Inferior parietal cortex (tissue), 1 donor: ENCODE results near the gene TEX35.
"Not testable (repeated sequence)": the region's sequence is repeated elsewhere in the genome, so short reads cannot be mapped to it uniquely, and the experiment has no call there.

Experiments used
- DNase-seq: peaks from one replicate; pipeline ENCODE4 v3.0.0-alpha.2; 2016; ENCODE audit errors: extremely low spot score

Gene TEX35

GRCh38 chr1:178541379-178541778 lies 28.5 kb downstream of the TEX35 start:
- DNase-seq = no peak

GRCh38 chr1:178541829-178542553 lies 29.1 kb downstream of the TEX35 start:
- DNase-seq = no peak

- peak; percentile 88 for DNase-seq
Observed at GRCh38 chr1:178542554-178543289, 29.8 kb downstream of the TEX35 start.

GRCh38 chr1:178543290-178543607 lies 30.3 kb downstream of the TEX35 start:
- DNase-seq = no peak

GRCh38 chr1:178544531-178544930 lies 31.6 kb downstream of the TEX35 start:
- no peak for DNase-seq

- no peak for DNase-seq
Observed at GRCh38 chr1:178548108-178548507, 35.2 kb downstream of the TEX35 start.

GRCh38 chr1:178551307-178551706 lies 38.4 kb downstream of the TEX35 start:
- DNase-seq = no peak

GRCh38 chr1:178551940-178552339 lies 39.0 kb downstream of the TEX35 start:
- DNase-seq = no peak

- DNase-seq = no peak
Observed at GRCh38 chr1:178552856-178553255, 39.9 kb downstream of the TEX35 start.

- not testable (repeated sequence) for DNase-seq
Observed at GRCh38 chr1:178554351-178554750, 41.4 kb downstream of the TEX35 start.

GRCh38 chr1:178555613-178556012 lies 42.7 kb downstream of the TEX35 start:
- not testable (repeated sequence) for DNase-seq

GRCh38 chr1:178558816-178559215 lies 45.9 kb downstream of the TEX35 start:
- DNase-seq = not testable (repeated sequence)

- DNase-seq = no peak
Observed at GRCh38 chr1:178560871-178561376, 48.0 kb downstream of the TEX35 start.

- DNase-seq = no peak
Observed at GRCh38 chr1:178563099-178563820, 50.4 kb downstream of the TEX35 start.

- no peak for DNase-seq
Observed at GRCh38 chr1:178564086-178564782, 51.3 kb downstream of the TEX35 start.

- no peak for DNase-seq
Observed at GRCh38 chr1:178564783-178565180, 51.9 kb downstream of the TEX35 start.

GRCh38 chr1:178565586-178565985 lies 52.7 kb downstream of the TEX35 start:
- DNase-seq = no peak

GRCh38 chr1:178566187-178566586 lies 53.3 kb downstream of the TEX35 start:
- no peak for DNase-seq

- DNase-seq = no peak
Observed at GRCh38 chr1:178571807-178572206, 58.9 kb downstream of the TEX35 start.
